HepG2 (cell line): ENCODE measurements around the gene PFKP. TPM values are rescaled to one million over a fixed set of nuclear protein-coding genes. Genes with fewer than 3 reads are reported as not detected.

Experiments
- ATAC-seq: fragments of 200-7000 bp; cut with Tn5 transposase; 3 replicates; pipeline ENCODE4 v1.9.1; 2020; ENCODE audit warnings: mild to moderate bottlenecking, moderate library complexity
- BruUV-seq: library from RNA; stranded (reverse); fragments of 400-500 nt; replicated peaks from 2 replicates; lab custom pipeline; 2021; lab: Mats Ljungman, UMichigan
- CTCF ChIA-PET: fragments of 300-600 bp; formaldehyde crosslinking; extraction: SDS; loops from one replicate; lab custom pipeline; 2021; ENCODE audit warnings: low total read pairs, inconsistent platforms, low intra/inter-chr PET ratio; lab: Yijun Ruan, JAX
- POLR2A ChIA-PET: fragments of 350-600 bp; sonication (Branson Sonifier 250); formaldehyde crosslinking; loops from one replicate; lab custom pipeline; 2020; ENCODE audit warnings: antibody characterized with exemption, inconsistent platforms; lab: Yijun Ruan, JAX
- DNase-seq: peaks from one replicate; pipeline ENCODE4 v3.0.0-alpha.2; 2015; ENCODE audit warnings: low spot score
- FAIRE-seq: peaks from 3 replicates; lab custom pipeline; 2011; peaks lifted over from hg19 to GRCh38; lab: Jason Lieb, UNC
- H2AFZ ChIP-seq: one replicate; pipeline ENCODE4 v1.6.1; 2011; ENCODE audit warnings: low read length, inconsistent platforms
- H3K27ac ChIP-seq: fragments of 300-600 bp; 3 replicates; pipeline ENCODE4 v1.8.0; 2011; ENCODE audit warnings: mixed run types, mild to moderate bottlenecking, mixed read lengths, low read length, inconsistent platforms; ENCODE audit not compliant: insufficient read depth; ENCODE audit errors: extremely low read length
- H3K27me3 ChIP-seq, 2 experiments: fragments of 200-600 bp in 1 of 2; 2 replicates in 1 of 2; 3 replicates in 1 of 2; pipeline versions ENCODE4 v1.6.0 to v1.8.0; 2011; ENCODE audit warnings: low read length in 2 of 2, mild to moderate bottlenecking in 2 of 2, moderate library complexity in 2 of 2, inconsistent platforms in 1 of 2; ENCODE audit not compliant: insufficient read depth in 2 of 2, control insufficient read depth in 1 of 2
- H3K36me3 ChIP-seq, 2 experiments: fragments of 200-600 bp in 1 of 2; replicated peaks in 1 of 2; 2 replicates in 1 of 2; 3 replicates in 1 of 2; pipeline versions ENCODE4 v1.5.1 to v1.8.0; 2011; ENCODE audit warnings: low read length in 2 of 2, inconsistent platforms in 1 of 2; ENCODE audit not compliant: insufficient read depth in 2 of 2, control insufficient read depth in 1 of 2
- H3K4me1 ChIP-seq: 2 replicates; pipeline ENCODE4 v1.5.1; 2012; ENCODE audit warnings: low read length, inconsistent platforms; ENCODE audit not compliant: insufficient read depth
- H3K4me2 ChIP-seq: 2 replicates; pipeline ENCODE4 v1.6.0; 2011; ENCODE audit warnings: low read depth, low read length, inconsistent platforms
- H3K4me3 ChIP-seq, 3 experiments: fragments of 200-600 bp in 1 of 3; sonication (generic), shearing (Covaris generic) in 1 of 3; replicated peaks in 1 of 3; 2 replicates each; pipeline ENCODE4 v1.5.1; 2011 to 2016; ENCODE audit warnings: low read length in 3 of 3, inconsistent platforms in 2 of 3, low read depth in 2 of 3, mild to moderate bottlenecking in 2 of 3, control low read depth in 1 of 3, mixed read lengths in 1 of 3; ENCODE audit not compliant: insufficient read depth in 1 of 3
- H3K79me2 ChIP-seq: one replicate; pipeline ENCODE4 v1.6.1; 2011; ENCODE audit warnings: low read length, inconsistent platforms; ENCODE audit not compliant: insufficient read depth
- H3K9ac ChIP-seq: 2 replicates; pipeline ENCODE4 v1.6.0; 2011; ENCODE audit warnings: mild to moderate bottlenecking, low read depth, low read length, inconsistent platforms; ENCODE audit not compliant: insufficient read depth
- H3K9me3 ChIP-seq: 2 replicates; pipeline ENCODE4 v1.5.1; 2012; ENCODE audit warnings: mild to moderate bottlenecking, low read length
- H4K20me1 ChIP-seq: 2 replicates; pipeline ENCODE4 v1.6.0; 2011; ENCODE audit warnings: inconsistent platforms, mild to moderate bottlenecking, low read length, moderate library complexity; ENCODE audit not compliant: insufficient read depth
- CENPBD1 ChIP-seq: sonication (generic); formaldehyde crosslinking; IDR thresholded peaks from 2 replicates; pipeline ENCODE4 v1.8.0; 2022; ENCODE audit warnings: missing genetic modification reagents, low read depth, mild to moderate bottlenecking, borderline replicate concordance
- HMG20B ChIP-seq: conservative IDR thresholded peaks from 2 replicates; pipeline ENCODE4 v1.6.1; 2016; ENCODE audit warnings: missing genetic modification reagents, missing compliant biosample characterization
- KLF11 ChIP-seq: IDR thresholded peaks from 2 replicates; pipeline ENCODE4 v1.6.1; 2016; ENCODE audit warnings: missing compliant biosample characterization
- SIN3B ChIP-seq: fragments of 150-350 bp; IDR thresholded peaks from 2 replicates; pipeline ENCODE4 v1.6.1; 2014; ENCODE audit warnings: low read length
- U2AF1 ChIP-seq: fragments of 200-400 bp; formaldehyde crosslinking; optimal IDR thresholded peaks from 2 replicates; pipeline ENCODE3; 2017; ENCODE audit warnings: mild to moderate bottlenecking, low read depth, low read length
- ZBTB10 ChIP-seq: sonication (generic); formaldehyde crosslinking; IDR thresholded peaks from 2 replicates; pipeline ENCODE4 v1.4.0; 2020; ENCODE audit warnings: missing genetic modification reagents, borderline replicate concordance
- ZFYVE20 ChIP-seq: sonication (generic); formaldehyde crosslinking; IDR thresholded peaks from 2 replicates; pipeline ENCODE4 v1.8.0; 2023; ENCODE audit warnings: low read depth, mild to moderate bottlenecking, moderate library complexity, missing genetic modification reagents, borderline replicate concordance
- ZIK1 ChIP-seq: sonication (generic); formaldehyde crosslinking; IDR thresholded peaks from 2 replicates; pipeline ENCODE4 v1.5.0; 2020; ENCODE audit warnings: mild to moderate bottlenecking, low read depth, missing genetic modification reagents, borderline replicate concordance
- ZNF225 ChIP-seq: sonication (generic); formaldehyde crosslinking; IDR thresholded peaks from 2 replicates; pipeline ENCODE4 v1.4.0; 2020; ENCODE audit warnings: mild to moderate bottlenecking, missing genetic modification reagents
- ZNF232 ChIP-seq: sonication (generic); formaldehyde crosslinking; IDR thresholded peaks from 2 replicates; pipeline ENCODE4 v1.4.0; 2020; ENCODE audit warnings: missing genetic modification reagents, borderline replicate concordance
- ZNF451 ChIP-seq: sonication (generic); formaldehyde crosslinking; IDR thresholded peaks from 2 replicates; pipeline ENCODE4 v1.5.0; 2020; ENCODE audit warnings: mild to moderate bottlenecking, missing genetic modification reagents
- WGBS: methylation state at CpG from one replicate; pipeline ENCODE4 v1.1.6; 2017; ENCODE audit warnings: low lambda C conversion rate; 5-methylcytosine and 5-hydroxymethylcytosine counted together
- in situ Hi-C: cut with HindIII; loops from 2 replicates; pipeline ENCODE4 v1.10.0; 2017; ENCODE audit warnings: low pct_unique_long_range_greater_than_20kb; ENCODE audit not compliant: extremely low pct_ligation_motif_present
- intact Hi-C: fragments of 100-400 bp; cut with micrococcal nuclease; formaldehyde crosslinking; loops from one replicate; pipeline ENCODE4 v1.10.0; 2022; ENCODE audit not compliant: unreplicated experiment
- polyA plus RNA-seq, 8 experiments: library from polyadenylated mRNA; depleted of rRNA in 3 of 8; stranded (reverse) in 7 of 8; unstranded in 1 of 8; fragments of >200 nt; fragmentation: Illumina TruSeq in 4 of 8; extraction: Trizol in 4 of 8; gene quantifications; 2 replicates each; pipeline versions ENCODE4 v1.2.1 to v1.2.3, GENCODE V29; 2011 to 2016; ENCODE audit warnings: low read depth in 4 of 8, missing spikeins in 1 of 8, mixed read lengths in 1 of 8; ENCODE audit not compliant: insufficient read depth in 1 of 8
- total RNA-seq, 5 experiments: library from RNA; depleted of rRNA; stranded (reverse); fragments of >200 nt; fragmentation: Illumina TruSeq; extraction: Trizol; gene quantifications; 2 replicates each; pipeline ENCODE4 v1.2.3, GENCODE V29; 2016; ENCODE audit warnings: low read depth in 1 of 5
- TF ChIP-seq, protein P1 (sequence below): sonication (generic); formaldehyde crosslinking; IDR thresholded peaks from 2 replicates; pipeline ENCODE4 v1.5.0; 2020; ENCODE audit warnings: missing genetic modification reagents
- TF ChIP-seq, protein P2 (sequence below): sonication (generic); formaldehyde crosslinking; IDR thresholded peaks from 2 replicates; pipeline ENCODE4 v1.4.0; 2020; ENCODE audit warnings: missing genetic modification reagents
- TF ChIP-seq, protein P3 (sequence below): sonication (generic); formaldehyde crosslinking; IDR thresholded peaks from 2 replicates; pipeline ENCODE4 v1.4.0; 2020; ENCODE audit warnings: mild to moderate bottlenecking, missing genetic modification reagents, borderline replicate concordance

Gene PFKP
- total and polyA plus RNA-seq, 2 of the 13 experiments (the other 11 are each of a cell fraction or from before 2014, with no cell fraction given): 0.80 to 2.4 TPM

DNA sequence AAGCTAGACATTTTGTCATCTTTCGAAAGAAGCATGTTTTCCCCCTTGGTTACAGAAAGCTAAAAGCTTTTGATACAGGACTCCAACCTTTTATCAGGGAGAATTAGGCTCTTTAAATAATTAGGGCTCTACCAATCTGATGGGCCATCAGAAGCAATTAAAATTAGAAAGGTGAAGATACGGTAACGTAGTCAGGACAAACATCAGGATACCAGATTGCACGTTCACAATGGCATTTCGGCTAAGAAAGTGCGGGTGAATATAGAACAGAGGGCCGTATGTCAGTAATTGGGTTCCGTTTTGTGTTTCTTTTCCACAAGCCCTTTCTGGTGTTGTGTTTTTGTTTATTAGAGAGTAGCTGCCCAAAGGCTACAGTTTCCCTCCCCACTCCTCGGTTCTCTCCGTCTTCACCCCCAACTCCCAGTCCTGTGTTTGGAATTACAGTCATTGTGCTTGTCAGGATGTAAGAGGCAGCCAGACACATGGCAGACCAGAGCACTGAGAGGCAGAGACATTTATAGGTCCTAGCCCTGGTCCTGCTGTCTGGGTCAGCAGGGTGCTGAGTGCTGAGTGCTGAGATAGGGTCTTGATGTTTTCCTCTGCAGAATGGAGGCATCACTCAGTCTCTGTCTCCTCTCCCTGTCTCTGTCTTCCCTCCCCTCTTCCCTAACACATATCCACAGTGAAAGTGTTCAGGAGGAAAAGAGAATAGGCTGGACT lies 5.5 kb downstream of the PFKP start:
- no peak overlapping the region for H2AFZ ChIP-seq
- no peaks in the 10 kb centered on the region for H4K20me1 ChIP-seq
- no peak for ATAC-seq
- H3K79me2 ChIP-seq: no peaks in the 10 kb centered on the region
- no peak for FAIRE-seq
- H3K9ac ChIP-seq: no peak overlapping the region
- H3K36me3 ChIP-seq: no peaks in the 10 kb centered on the region
- POLR2A ChIA-PET: no interaction called here
- WGBS: 72% methylated on average over 10 of the region's 10 CpGs
- DNase-seq: no peak
- no peak overlapping the region for H3K4me2 ChIP-seq
- in situ Hi-C loops (no loop called here), intact Hi-C loops (no loop called here)
- no peaks in the 10 kb centered on the region for H3K27me3 ChIP-seq
- CTCF ChIA-PET: no interaction called here
- no peak overlapping the region for H3K27ac ChIP-seq
- no peak overlapping the region for H3K4me3 ChIP-seq
- H3K4me1 ChIP-seq: peaks cover 12% of the 10 kb centered on the region
- BruUV-seq: no TSS peak
- H3K9me3 ChIP-seq: no peaks in the 10 kb centered on the region
- no peak for TF ChIP-seq KLF11
- TF ChIP-seq, protein P1, sequence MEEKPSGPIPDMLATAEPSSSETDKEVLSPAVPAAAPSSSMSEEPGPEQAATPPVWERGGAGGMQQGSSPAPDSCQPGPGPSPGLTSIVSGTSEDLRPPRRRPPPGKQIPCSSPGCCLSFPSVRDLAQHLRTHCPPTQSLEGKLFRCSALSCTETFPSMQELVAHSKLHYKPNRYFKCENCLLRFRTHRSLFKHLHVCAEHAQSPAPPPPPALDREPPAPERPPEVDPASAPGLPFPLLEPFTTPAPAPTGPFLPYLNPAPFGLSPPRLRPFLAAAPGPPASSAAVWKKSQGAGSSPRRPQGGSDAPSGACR: no peak
- no peak for TF ChIP-seq ZBTB10 (CRISPR knock-in tag)
- TF ChIP-seq ZIK1 (CRISPR knock-in tag): no peak
- no peak for TF ChIP-seq U2AF1
- no peak for TF ChIP-seq HMG20B
- no peak for TF ChIP-seq ZFYVE20 (CRISPR knock-in tag)
- TF ChIP-seq, protein P2, sequence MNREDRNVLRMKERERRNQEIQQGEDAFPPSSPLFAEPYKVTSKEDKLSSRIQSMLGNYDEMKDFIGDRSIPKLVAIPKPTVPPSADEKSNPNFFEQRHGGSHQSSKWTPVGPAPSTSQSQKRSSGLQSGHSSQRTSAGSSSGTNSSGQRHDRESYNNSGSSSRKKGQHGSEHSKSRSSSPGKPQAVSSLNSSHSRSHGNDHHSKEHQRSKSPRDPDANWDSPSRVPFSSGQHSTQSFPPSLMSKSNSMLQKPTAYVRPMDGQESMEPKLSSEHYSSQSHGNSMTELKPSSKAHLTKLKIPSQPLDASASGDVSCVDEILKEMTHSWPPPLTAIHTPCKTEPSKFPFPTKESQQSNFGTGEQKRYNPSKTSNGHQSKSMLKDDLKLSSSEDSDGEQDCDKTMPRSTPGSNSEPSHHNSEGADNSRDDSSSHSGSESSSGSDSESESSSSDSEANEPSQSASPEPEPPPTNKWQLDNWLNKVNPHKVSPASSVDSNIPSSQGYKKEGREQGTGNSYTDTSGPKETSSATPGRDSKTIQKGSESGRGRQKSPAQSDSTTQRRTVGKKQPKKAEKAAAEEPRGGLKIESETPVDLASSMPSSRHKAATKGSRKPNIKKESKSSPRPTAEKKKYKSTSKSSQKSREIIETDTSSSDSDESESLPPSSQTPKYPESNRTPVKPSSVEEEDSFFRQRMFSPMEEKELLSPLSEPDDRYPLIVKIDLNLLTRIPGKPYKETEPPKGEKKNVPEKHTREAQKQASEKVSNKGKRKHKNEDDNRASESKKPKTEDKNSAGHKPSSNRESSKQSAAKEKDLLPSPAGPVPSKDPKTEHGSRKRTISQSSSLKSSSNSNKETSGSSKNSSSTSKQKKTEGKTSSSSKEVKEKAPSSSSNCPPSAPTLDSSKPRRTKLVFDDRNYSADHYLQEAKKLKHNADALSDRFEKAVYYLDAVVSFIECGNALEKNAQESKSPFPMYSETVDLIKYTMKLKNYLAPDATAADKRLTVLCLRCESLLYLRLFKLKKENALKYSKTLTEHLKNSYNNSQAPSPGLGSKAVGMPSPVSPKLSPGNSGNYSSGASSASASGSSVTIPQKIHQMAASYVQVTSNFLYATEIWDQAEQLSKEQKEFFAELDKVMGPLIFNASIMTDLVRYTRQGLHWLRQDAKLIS (CRISPR knock-in tag): no peak
- TF ChIP-seq SIN3B: no peak
- TF ChIP-seq, protein P3, sequence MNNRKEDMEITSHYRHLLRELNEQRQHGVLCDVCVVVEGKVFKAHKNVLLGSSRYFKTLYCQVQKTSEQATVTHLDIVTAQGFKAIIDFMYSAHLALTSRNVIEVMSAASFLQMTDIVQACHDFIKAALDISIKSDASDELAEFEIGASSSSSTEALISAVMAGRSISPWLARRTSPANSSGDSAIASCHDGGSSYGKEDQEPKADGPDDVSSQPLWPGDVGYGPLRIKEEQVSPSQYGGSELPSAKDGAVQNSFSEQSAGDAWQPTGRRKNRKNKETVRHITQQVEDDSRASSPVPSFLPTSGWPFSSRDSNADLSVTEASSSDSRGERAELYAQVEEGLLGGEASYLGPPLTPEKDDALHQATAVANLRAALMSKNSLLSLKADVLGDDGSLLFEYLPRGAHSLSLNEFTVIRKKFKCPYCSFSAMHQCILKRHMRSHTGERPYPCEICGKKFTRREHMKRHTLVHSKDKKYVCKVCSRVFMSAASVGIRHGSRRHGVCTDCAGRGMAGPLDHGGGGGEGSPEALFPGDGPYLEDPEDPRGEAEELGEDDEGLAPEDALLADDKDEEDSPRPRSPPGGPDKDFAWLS (CRISPR knock-in tag): no peak
- no peak for TF ChIP-seq ZNF225 (CRISPR knock-in tag)
- TF ChIP-seq ZNF451 (CRISPR knock-in tag): no peak
- TF ChIP-seq CENPBD1 (CRISPR knock-in tag): no peak
- TF ChIP-seq ZNF232: no peak
